Heart right ventricle (tissue), 16 donors: ENCODE results near the gene CGNL1. TPM values are rescaled to one million over a fixed set of nuclear protein-coding genes. Genes with fewer than 3 reads are reported as not detected.

Source experiments
- ATAC-seq, 8 donors: fragments of 200-7000 bp; cut with Tn5 transposase; one replicate each; pipeline ENCODE4 v1.9.1; 2020; ENCODE audit warnings: mild to moderate bottlenecking in 8 of 8, moderate library complexity in 8 of 8, moderate number of reproducible peaks in 1 of 8
- DNase-seq, 2 donors: peaks; one replicate each; pipeline ENCODE4 v3.0.0-alpha.2; 2020
- H3K27ac ChIP-seq, 10 donors: fragments of 200-600 bp; sonication (generic) in 2 of 10; one replicate each; pipeline versions ENCODE4 v1.5.0 to v1.8.0; 2020 to 2022; ENCODE audit warnings: mild to moderate bottlenecking in 3 of 10
- H3K27me3 ChIP-seq, 7 donors: fragments of 200-600 bp; one replicate each; pipeline ENCODE4 v1.8.0; 2021 to 2022; ENCODE audit warnings: mild to moderate bottlenecking in 2 of 7
- H3K36me3 ChIP-seq, 9 donors: fragments of 200-600 bp; sonication (generic) in 1 of 9; one replicate each; pipeline versions ENCODE4 v1.5.0 to v1.8.0; 2020 to 2022; ENCODE audit warnings: mild to moderate bottlenecking in 2 of 9
- H3K4me1 ChIP-seq, 9 donors: fragments of 200-600 bp; sonication (generic) in 1 of 9; one replicate each; pipeline versions ENCODE4 v1.5.0 to v1.8.0; 2020 to 2022; ENCODE audit warnings: mild to moderate bottlenecking in 4 of 9
- H3K4me3 ChIP-seq, 10 donors: fragments of 200-600 bp; sonication (generic) in 2 of 10; one replicate each; pipeline versions ENCODE4 v1.5.0 to v1.8.0; 2020 to 2022; ENCODE audit warnings: mild to moderate bottlenecking in 7 of 10, moderate library complexity in 2 of 10
- H3K9me3 ChIP-seq, 11 donors: fragments of 200-600 bp in 10 of 11; sonication (generic) in 2 of 11; one replicate each; pipeline versions ENCODE4 v1.5.0 to v1.8.0; 2013 to 2022; ENCODE audit warnings: mild to moderate bottlenecking in 2 of 11, control low read depth in 1 of 11, moderate library complexity in 1 of 11
- CTCF ChIP-seq, 9 donors: fragments of 200-600 bp; sonication (generic) in 2 of 9; IDR thresholded peaks; one replicate each; pipeline versions ENCODE4 v1.5.0 to v1.8.0; 2021 to 2022; ENCODE audit warnings: antibody characterized with exemption in 9 of 9, mild to moderate bottlenecking in 5 of 9, moderate library complexity in 1 of 9
- WGBS, 2 donors: extraction: QIAGEN DNeasy Blood & Tissue Kit; methylation state at CpG; one replicate each; pipeline ENCODE4 v1.1.7; 2013; ENCODE audit warnings: inconsistent platforms in 1 of 2; 5-methylcytosine and 5-hydroxymethylcytosine counted together
- intact Hi-C, 10 donors: fragments of 100-400 bp; cut with DNase I; formaldehyde crosslinking; loops; one replicate each; pipeline versions ENCODE4 v1.11.1 to v1.14.2; 2022
- polyA plus RNA-seq, 2 donors: library from polyadenylated mRNA; stranded (reverse); fragments of 200-250 nt; gene quantifications; one replicate each; pipeline ENCODE4 v1.2.3, GENCODE V29; 2013
- total RNA-seq, 10 donors: library from RNA; stranded (reverse); fragmentation: NEBNext Ultra II Directional in 3 of 10; extraction: Animal tissue kit (Norgen Biotek cat#: 25700) in 3 of 10; gene quantifications; one replicate each; pipeline versions ENCODE4 v1.2.1 to v1.2.4, GENCODE V29; 2021 to 2023
- donor health status: Arrhythmogenic right ventricular cardiomyopathy.
- donor health status: ischemic (EF 13 %, LVEDD 7.1; RV severe dilation, severe dysfunction).
- donor health status: healthy with polysubstance abuse.
- donor health status: DM: no; HTN: yes; CAD: no.
- donor health status: DM: no; HTN: no; CAD: no.
- donor health status: ischemic (EF 25% LVEDD 6.9; RV normal size, moderate dysfunction).
- donor health status: ischemic (EF 25% LVEDD 5.7; RV mildly dilated, moderate dysfunction).
- donor health status: healthy.
- donor health status: DM: yes; HTN: yes; CAD: no.
- donor health status: Ischemic cardiomyopathy.
- donor health status: ischemic (EF 35%, LVEDD 5.7; RV mildly dilated, moderate dysfunction).
- donor health status: nonischemic (EF 11% LVEDD 7.7; RV severe dilation, severe dysfunction).
- donor health status: DM: yes; HTN: yes; CAD: no.
- donor health status: PGD.
- donor health status: ischemic (EF 29% LVEDD 5.4; RV normal size, mild dysfunction).
- donor health status: nonischemic (EF 23%, LVEDD 6.1; RV moderate dilation, normal function).

The CGNL1 gene
- total and polyA plus RNA-seq, 12 donors, result 2.7 to 42.9 (median 33.7) TPM

GRCh38 chr15:57505949-57506391 lies 129.7 kb downstream of the CGNL1 start:
- Histone ChIP-seq H3K27ac (peak overlapping the region; percentile 21 to 81 (median 74)), H3K4me3 (no peak overlapping the region), H3K36me3 (no peaks in the 10 kb centered on the region), H3K9me3 (no peaks in the 10 kb centered on the region), H3K27me3 (no peaks in the 10 kb centered on the region), H3K4me1 (peaks cover 4 to 98% (median 56%) of the 10 kb centered on the region in 9 donors)
- peak; percentile 61 to 84 (median 74) for ATAC-seq
- WGBS, 2 donors, result 22 to 33% methylated on average over 9 of the region's 9 CpGs
- intact Hi-C loops, result no loop called here
- TF ChIP-seq CTCF (IDR thresholded peaks at IDR 0.05), result no peak
- DNase-seq, result peak; percentile 59 to 74

GRCh38 chr15:57506422-57506821 lies 130.1 kb downstream of the CGNL1 start:
- DNase-seq (no peak), ATAC-seq (peak in 1 of 8 donors; percentile 1)
- no peaks in the 10 kb centered on the region for H3K9me3 ChIP-seq
- intact Hi-C loops, result no loop called here
- H3K27ac ChIP-seq, result peak overlapping the region; percentile 21 to 81 (median 74)
- H3K4me3 ChIP-seq, result no peak overlapping the region
- H3K27me3 ChIP-seq, result no peaks in the 10 kb centered on the region
- WGBS, 2 donors, result 67 to 80% methylated on average over 2 of the region's 2 CpGs
- peak in 2 of 9 donors; percentile 13 to 29 for TF ChIP-seq CTCF (IDR thresholded peaks at IDR 0.05)
- no peaks in the 10 kb centered on the region for H3K36me3 ChIP-seq
- peaks cover 4 to 96% (median 54%) of the 10 kb centered on the region in 9 donors for H3K4me1 ChIP-seq

GRCh38 chr15:57507111-57507510 lies 130.8 kb downstream of the CGNL1 start:
- TF ChIP-seq CTCF (IDR thresholded peaks at IDR 0.05), result no peak
- 97 to 99% methylated on average over 2 of the region's 2 CpGs for WGBS, 2 donors
- peaks cover 4 to 90% (median 48%) of the 10 kb centered on the region in 9 donors for H3K4me1 ChIP-seq
- no peaks in the 10 kb centered on the region for H3K27me3 ChIP-seq
- no peaks in the 10 kb centered on the region for H3K36me3 ChIP-seq
- peak overlapping the region in 5 of 10 donors; percentile 57 to 81 (median 76) for H3K27ac ChIP-seq
- H3K4me3 ChIP-seq, result no peak overlapping the region
- DNase-seq (no peak), ATAC-seq (no peak)
- no peaks in the 10 kb centered on the region for H3K9me3 ChIP-seq
- intact Hi-C loops, result no loop called here

GRCh38 chr15:57509126-57509525 lies 132.8 kb downstream of the CGNL1 start:
- Histone ChIP-seq H3K27me3 (no peaks in the 10 kb centered on the region), H3K27ac (peak overlapping the region in 3 of 10 donors; percentile 17 to 74 (median 28)), H3K9me3 (no peaks in the 10 kb centered on the region), H3K4me3 (no peak overlapping the region), H3K36me3 (no peaks in the 10 kb centered on the region), H3K4me1 (peaks cover 4 to 70% (median 38%) of the 10 kb centered on the region in 9 donors)
- TF ChIP-seq CTCF (IDR thresholded peaks at IDR 0.05), result no peak
- intact Hi-C loops, result no loop called here
- 80 to 82% methylated on average over 12 of the region's 12 CpGs for WGBS, 2 donors
- DNase-seq, result no peak
- peak in 1 of 8 donors; percentile 13 for ATAC-seq
